ENCODE data around the gene CALCOCO2.

- no peak; the same call in 1 of the 2 replicates for TF ChIP-seq POLR2AphosphoS5 (IDR thresholded peaks at IDR 0.05; ENCODE audit: low read length)
- no peak for TF ChIP-seq GABPA (IDR thresholded peaks at IDR 0.05; ENCODE audit: low read depth)
- no peak for TF ChIP-seq FOS (IDR thresholded peaks at IDR 0.05; ENCODE audit: borderline replicate concordance, extremely low read depth, insufficient read length)
- TF ChIP-seq TARDBP (IDR thresholded peaks at IDR 0.05; ENCODE audit: borderline replicate concordance) = no peak
- TF ChIP-seq RFX5 (IDR thresholded peaks at IDR 0.05; ENCODE audit: low read depth, low read length) = no peak
- no peak for TF ChIP-seq CTCF (IDR thresholded peaks at IDR 0.05 in 2 of 3, conservative IDR thresholded peaks at IDR 0.05 in 1 of 3; ENCODE audit: control insufficient read depth in 2 of 3, extremely low read depth in 1 of 3, insufficient read depth in 1 of 3, low read depth in 3 of 3, low read length in 3 of 3)
- TF ChIP-seq PKNOX1 (IDR thresholded peaks at IDR 0.05) = no peak
- no peak for TF ChIP-seq E2F4 (IDR thresholded peaks at IDR 0.05; ENCODE audit: low read depth, low read length)
- no peak for TF ChIP-seq POLR2A (IDR thresholded peaks at IDR 0.05; ENCODE audit: low read depth, low read length)
Measured at GRCh38 chr17:48908853-48909394, 78.1 kb downstream of the CALCOCO2 start.
